HCT116 (cell line): ENCODE results near the gene RNF11. TPM values are rescaled to one million over a fixed set of nuclear protein-coding genes. Genes with fewer than 3 reads are reported as not detected.

Source experiments
- ATAC-seq: fragments of 200-7000 bp; cut with Tn5 transposase; 2 replicates; pipeline ENCODE4 v1.9.1; 2020; ENCODE audit warnings: mild to moderate bottlenecking, moderate library complexity
- BruUV-seq: library from RNA; stranded (reverse); fragments of 400-500 nt; replicated peaks from 2 replicates; lab custom pipeline; 2021; lab: Mats Ljungman, UMichigan
- CTCF ChIA-PET: fragments of 300-600 bp; sonication (Branson Sonifier 250); formaldehyde crosslinking; loops from one replicate; lab custom pipeline; 2021; ENCODE audit warnings: antibody characterized with exemption; lab: Charles Lee
- POLR2A ChIA-PET: fragments of 300-600, 350-600 bp; sonication (Branson Sonifier 250); formaldehyde crosslinking; loops from one replicate; lab custom pipeline; 2021; ENCODE audit warnings: antibody characterized with exemption; lab: Charles Lee
- RAD21 ChIA-PET, 2 experiments: fragments of 300-600 bp; sonication (Branson Sonifier 250); formaldehyde crosslinking; loops; one replicate each; lab custom pipeline; 2023; ENCODE audit warnings: low total read pairs in 2 of 2; ENCODE audit not compliant: uncharacterized antibody in 2 of 2, unreplicated experiment in 2 of 2, low non-redundant PET in 1 of 2; lab: Charles Lee
- DNase-seq: peaks from one replicate; pipeline ENCODE4 v3.0.0-alpha.2; 2010; ENCODE audit warnings: low read depth, low spot score
- H2AFZ ChIP-seq: fragments of 200-600 bp; shearing (Covaris generic), sonication (generic); 2 replicates; pipeline ENCODE4 v1.6.1; 2017; ENCODE audit warnings: low read depth, mixed run types, mixed read lengths, antibody characterized with exemption, low read length; ENCODE audit not compliant: poor library complexity, severe bottlenecking
- H3K27ac ChIP-seq: 2 replicates; pipeline ENCODE4 v1.5.1; 2012; ENCODE audit warnings: low read depth, low read length
- H3K27me3 ChIP-seq: fragments of 200-600 bp; sonication (generic); 2 replicates; pipeline ENCODE4 v1.6.1; 2016; ENCODE audit warnings: mixed run types, low read length, mixed read lengths; ENCODE audit not compliant: insufficient read depth
- H3K36me3 ChIP-seq, 2 experiments: fragments of 200-500 bp in 1 of 2; fragments of 200-600 bp in 1 of 2; sonication (Bioruptor generic) in 1 of 2; sonication (generic) in 1 of 2; 2 replicates each; pipeline versions ENCODE4 v1.5.1 to v1.6.1; 2014 to 2016; ENCODE audit warnings: low read length in 2 of 2, inconsistent platforms in 1 of 2, mixed read lengths in 1 of 2, mixed run types in 1 of 2; ENCODE audit not compliant: insufficient read depth in 2 of 2, control insufficient read depth in 1 of 2
- H3K4me1 ChIP-seq, 2 experiments: fragments of 200-600 bp in 1 of 2; sonication (generic) in 1 of 2; 2 replicates each; pipeline versions ENCODE4 v1.5.1 to v1.6.1; 2012 to 2017; ENCODE audit warnings: low read length in 2 of 2, inconsistent platforms in 1 of 2, mild to moderate bottlenecking in 1 of 2, mixed read lengths in 1 of 2, mixed run types in 1 of 2, moderate library complexity in 1 of 2; ENCODE audit not compliant: insufficient read depth in 2 of 2, control insufficient read depth in 1 of 2
- H3K4me2 ChIP-seq: fragments of 200-600 bp; sonication (generic); 2 replicates; pipeline ENCODE4 v1.6.1; 2017; ENCODE audit warnings: mixed run types, low read length, mixed read lengths
- H3K4me3 ChIP-seq, 2 experiments: fragments of 200-600 bp in 1 of 2; sonication (generic) in 1 of 2; replicated peaks in 1 of 2; 2 replicates each; pipeline ENCODE4 v1.5.1; 2011 to 2016; ENCODE audit warnings: low read length in 2 of 2, control low read depth in 1 of 2, low read depth in 1 of 2, mild to moderate bottlenecking in 1 of 2, mixed read lengths in 1 of 2, mixed run types in 1 of 2
- H3K79me2 ChIP-seq: fragments of 200-600 bp; sonication (generic); 2 replicates; pipeline ENCODE4 v1.6.1; 2017; ENCODE audit warnings: mild to moderate bottlenecking, mixed run types, low read length, moderate library complexity, mixed read lengths; ENCODE audit not compliant: insufficient read depth
- H3K9ac ChIP-seq: fragments of 200-600 bp; sonication (generic); 2 replicates; pipeline ENCODE4 v1.6.1; 2016; ENCODE audit warnings: low read length, mixed read lengths
- H3K9me2 ChIP-seq: fragments of 200-600 bp; sonication (generic), shearing (Covaris generic); 2 replicates; pipeline ENCODE4 v1.6.1; 2017; ENCODE audit warnings: mixed run types, mild to moderate bottlenecking, moderate library complexity; ENCODE audit not compliant: insufficient read depth
- H3K9me3 ChIP-seq, 2 experiments: fragments of 200-500 bp in 1 of 2; fragments of 200-600 bp in 1 of 2; sonication (Bioruptor generic) in 1 of 2; sonication (generic) in 1 of 2; 2 replicates each; pipeline ENCODE4 v1.6.1; 2014 to 2017; ENCODE audit warnings: low read length in 2 of 2, mixed read lengths in 2 of 2, inconsistent platforms in 1 of 2, low read depth in 1 of 2, mild to moderate bottlenecking in 1 of 2, mixed run types in 1 of 2, moderate library complexity in 1 of 2; ENCODE audit not compliant: control insufficient read depth in 1 of 2, insufficient read depth in 1 of 2
- H4K20me1 ChIP-seq: fragments of 200-600 bp; sonication (generic), shearing (Covaris generic); 2 replicates; pipeline ENCODE4 v1.6.1; 2017; ENCODE audit warnings: mixed run types, mild to moderate bottlenecking, moderate library complexity; ENCODE audit not compliant: insufficient read depth
- CBX3 ChIP-seq: IDR thresholded peaks from 2 replicates; pipeline ENCODE4 v1.6.1; 2012; ENCODE audit warnings: low read depth
- CEBPB ChIP-seq: IDR thresholded peaks from 2 replicates; pipeline ENCODE4 v1.6.1; 2012; ENCODE audit warnings: low read depth
- EGR1 ChIP-seq: IDR thresholded peaks from 2 replicates; pipeline ENCODE4 v1.6.1; 2012; ENCODE audit warnings: low read depth
- ELF1 ChIP-seq: IDR thresholded peaks from 2 replicates; pipeline ENCODE4 v1.6.1; 2012; ENCODE audit warnings: low read depth, borderline replicate concordance
- EZH2 ChIP-seq: fragments of 200-600 bp; sonication (generic); IDR thresholded peaks from 2 replicates; pipeline ENCODE4 v1.6.1; 2017; ENCODE audit warnings: antibody characterized with exemption, mixed run types
- FOSL1 ChIP-seq: IDR thresholded peaks from 2 replicates; pipeline ENCODE4 v1.6.1; 2012; ENCODE audit warnings: low read depth
- JUND ChIP-seq: IDR thresholded peaks from 2 replicates; pipeline ENCODE4 v1.6.1; 2012
- POLR2A ChIP-seq: IDR thresholded peaks from 2 replicates; pipeline ENCODE4 v1.7.0; 2011; ENCODE audit warnings: borderline replicate concordance; ENCODE audit not compliant: insufficient read depth, insufficient read length; ENCODE audit errors: extremely low read depth
- POLR2AphosphoS5 ChIP-seq: IDR thresholded peaks from 2 replicates; pipeline ENCODE4 v1.6.1; 2011; ENCODE audit warnings: mild to moderate bottlenecking, low read depth, low read length, moderate library complexity
- RAD21 ChIP-seq: IDR thresholded peaks from 2 replicates; pipeline ENCODE4 v1.6.1; 2012; ENCODE audit warnings: low read depth, mild to moderate bottlenecking
- SIN3A ChIP-seq: IDR thresholded peaks from 2 replicates; pipeline ENCODE4 v1.6.1; 2012; ENCODE audit warnings: low read depth
- SP1 ChIP-seq: IDR thresholded peaks from 2 replicates; pipeline ENCODE4 v1.6.1; 2012; ENCODE audit warnings: low read depth
- TCF7L2 ChIP-seq: IDR thresholded peaks from 2 replicates; pipeline ENCODE4 v1.7.0; 2011; ENCODE audit warnings: borderline replicate concordance, inconsistent platforms; ENCODE audit not compliant: insufficient read depth, insufficient read length; ENCODE audit errors: extremely low read depth
- YY1 ChIP-seq: IDR thresholded peaks from 2 replicates; pipeline ENCODE4 v1.6.1; 2011; ENCODE audit warnings: low read length, low read depth, moderate library complexity, mild to moderate bottlenecking; ENCODE audit not compliant: insufficient replicate concordance; ENCODE audit errors: extremely low read depth
- ZFX ChIP-seq: fragments of 450-650 bp; IDR thresholded peaks from 2 replicates; pipeline ENCODE4 v1.6.1; 2017
- ZNF274 ChIP-seq: fragments of 200-500 bp; sonication (Bioruptor generic); IDR thresholded peaks from 2 replicates; pipeline ENCODE4 v1.6.1; 2014; ENCODE audit warnings: mild to moderate bottlenecking, low read depth, low read length, inconsistent platforms
- intact Hi-C: fragments of 100-400 bp; cut with micrococcal nuclease; formaldehyde crosslinking; loops from 2 replicates; pipeline ENCODE4 v1.10.0; 2022
- total RNA-seq: library from RNA; stranded (reverse); gene quantifications from one replicate; pipeline ENCODE4 v1.2.1, GENCODE V29; 2021; ENCODE audit not compliant: unreplicated experiment
- TF ChIP-seq, protein P1 (sequence below): IDR thresholded peaks from 2 replicates; pipeline ENCODE4 v1.6.1; 2011; ENCODE audit warnings: mild to moderate bottlenecking, low read length, moderate library complexity; ENCODE audit not compliant: insufficient replicate concordance; ENCODE audit errors: extremely low read depth
- TF ChIP-seq, protein P2 (sequence below): IDR thresholded peaks from 2 replicates; pipeline ENCODE4 v1.6.1; 2012; ENCODE audit warnings: low read depth
- TF ChIP-seq, protein P3 (sequence below): IDR thresholded peaks from 2 replicates; pipeline ENCODE4 v1.6.1; 2012

The RNF11 gene
- total RNA-seq, 1 experiment from 2014 or later = 60.9 TPM

DNA sequence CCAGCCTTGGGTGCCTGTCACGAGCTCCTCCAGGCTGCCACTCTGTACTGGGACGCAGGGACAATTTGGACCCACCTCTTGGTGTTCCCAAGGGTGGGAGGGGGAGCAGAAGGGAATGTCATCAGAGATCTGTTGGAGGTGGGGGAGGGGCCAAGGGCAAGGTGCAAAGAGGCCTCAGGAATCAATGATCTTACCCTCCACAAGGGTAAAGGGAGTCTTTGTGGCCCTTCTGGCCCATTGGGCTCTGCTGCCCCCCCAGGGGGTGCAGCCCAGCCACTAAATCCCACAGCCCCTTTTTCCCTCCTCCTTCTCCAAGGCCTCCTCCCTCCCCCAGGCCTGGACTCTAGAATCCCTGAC is 85.8 kb downstream of the RNF11 start:
- POLR2A ChIA-PET = no interaction called here
- TF ChIP-seq TCF7L2 = no peak
- no peak for TF ChIP-seq POLR2A
- no peak for TF ChIP-seq YY1
- no peak for TF ChIP-seq CEBPB
- no peak for TF ChIP-seq FOSL1
- TF ChIP-seq, protein P1, sequence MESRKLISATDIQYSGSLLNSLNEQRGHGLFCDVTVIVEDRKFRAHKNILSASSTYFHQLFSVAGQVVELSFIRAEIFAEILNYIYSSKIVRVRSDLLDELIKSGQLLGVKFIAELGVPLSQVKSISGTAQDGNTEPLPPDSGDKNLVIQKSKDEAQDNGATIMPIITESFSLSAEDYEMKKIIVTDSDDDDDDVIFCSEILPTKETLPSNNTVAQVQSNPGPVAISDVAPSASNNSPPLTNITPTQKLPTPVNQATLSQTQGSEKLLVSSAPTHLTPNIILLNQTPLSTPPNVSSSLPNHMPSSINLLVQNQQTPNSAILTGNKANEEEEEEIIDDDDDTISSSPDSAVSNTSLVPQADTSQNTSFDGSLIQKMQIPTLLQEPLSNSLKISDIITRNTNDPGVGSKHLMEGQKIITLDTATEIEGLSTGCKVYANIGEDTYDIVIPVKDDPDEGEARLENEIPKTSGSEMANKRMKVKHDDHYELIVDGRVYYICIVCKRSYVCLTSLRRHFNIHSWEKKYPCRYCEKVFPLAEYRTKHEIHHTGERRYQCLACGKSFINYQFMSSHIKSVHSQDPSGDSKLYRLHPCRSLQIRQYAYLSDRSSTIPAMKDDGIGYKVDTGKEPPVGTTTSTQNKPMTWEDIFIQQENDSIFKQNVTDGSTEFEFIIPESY = no peak
- TF ChIP-seq POLR2AphosphoS5 = no peak
- no peak for TF ChIP-seq SP1
- no peak for TF ChIP-seq EGR1
- no peak for TF ChIP-seq EZH2
- TF ChIP-seq, protein P2, sequence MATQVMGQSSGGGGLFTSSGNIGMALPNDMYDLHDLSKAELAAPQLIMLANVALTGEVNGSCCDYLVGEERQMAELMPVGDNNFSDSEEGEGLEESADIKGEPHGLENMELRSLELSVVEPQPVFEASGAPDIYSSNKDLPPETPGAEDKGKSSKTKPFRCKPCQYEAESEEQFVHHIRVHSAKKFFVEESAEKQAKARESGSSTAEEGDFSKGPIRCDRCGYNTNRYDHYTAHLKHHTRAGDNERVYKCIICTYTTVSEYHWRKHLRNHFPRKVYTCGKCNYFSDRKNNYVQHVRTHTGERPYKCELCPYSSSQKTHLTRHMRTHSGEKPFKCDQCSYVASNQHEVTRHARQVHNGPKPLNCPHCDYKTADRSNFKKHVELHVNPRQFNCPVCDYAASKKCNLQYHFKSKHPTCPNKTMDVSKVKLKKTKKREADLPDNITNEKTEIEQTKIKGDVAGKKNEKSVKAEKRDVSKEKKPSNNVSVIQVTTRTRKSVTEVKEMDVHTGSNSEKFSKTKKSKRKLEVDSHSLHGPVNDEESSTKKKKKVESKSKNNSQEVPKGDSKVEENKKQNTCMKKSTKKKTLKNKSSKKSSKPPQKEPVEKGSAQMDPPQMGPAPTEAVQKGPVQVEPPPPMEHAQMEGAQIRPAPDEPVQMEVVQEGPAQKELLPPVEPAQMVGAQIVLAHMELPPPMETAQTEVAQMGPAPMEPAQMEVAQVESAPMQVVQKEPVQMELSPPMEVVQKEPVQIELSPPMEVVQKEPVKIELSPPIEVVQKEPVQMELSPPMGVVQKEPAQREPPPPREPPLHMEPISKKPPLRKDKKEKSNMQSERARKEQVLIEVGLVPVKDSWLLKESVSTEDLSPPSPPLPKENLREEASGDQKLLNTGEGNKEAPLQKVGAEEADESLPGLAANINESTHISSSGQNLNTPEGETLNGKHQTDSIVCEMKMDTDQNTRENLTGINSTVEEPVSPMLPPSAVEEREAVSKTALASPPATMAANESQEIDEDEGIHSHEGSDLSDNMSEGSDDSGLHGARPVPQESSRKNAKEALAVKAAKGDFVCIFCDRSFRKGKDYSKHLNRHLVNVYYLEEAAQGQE = no peak
- TF ChIP-seq ZFX = no peak
- TF ChIP-seq RAD21 = no peak
- TF ChIP-seq SIN3A = no peak
- no peak for TF ChIP-seq ELF1
- TF ChIP-seq, protein P3, sequence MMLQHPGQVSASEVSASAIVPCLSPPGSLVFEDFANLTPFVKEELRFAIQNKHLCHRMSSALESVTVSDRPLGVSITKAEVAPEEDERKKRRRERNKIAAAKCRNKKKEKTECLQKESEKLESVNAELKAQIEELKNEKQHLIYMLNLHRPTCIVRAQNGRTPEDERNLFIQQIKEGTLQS = no peak
- no peak for TF ChIP-seq JUND
- no peak for TF ChIP-seq CBX3
- no peak for TF ChIP-seq ZNF274
- Histone ChIP-seq H3K4me3 (no peak overlapping the region), H3K9me2 (no peaks in the 10 kb centered on the region), H2AFZ (no peak overlapping the region), H3K27me3 (no peaks in the 10 kb centered on the region), H3K79me2 (peaks cover 2% of the 10 kb centered on the region; the same call in 1 of the 2 replicates), H3K27ac (no peak overlapping the region), H3K9me3 (no peaks in the 10 kb centered on the region), H3K9ac (no peak overlapping the region), H4K20me1 (no peaks in the 10 kb centered on the region), H3K36me3 (no peaks in the 10 kb centered on the region), H3K4me2 (no peak overlapping the region), H3K4me1 (peaks cover 0 to 11% of the 10 kb centered on the region in 2 experiments; a peak in 2 of 4 replicates)
- BruUV-seq = no TSS peak
- DNase-seq (no peak), ATAC-seq (no peak)
- intact Hi-C loops = no loop called here
- CTCF ChIA-PET = no interaction called here
- RAD21 ChIA-PET = no interaction called here
